ENCODE data around the gene BSG.
A peak's percentile ranks its signal among the peaks of the same experiment; 100 is the strongest.

Gene BSG

DNA sequence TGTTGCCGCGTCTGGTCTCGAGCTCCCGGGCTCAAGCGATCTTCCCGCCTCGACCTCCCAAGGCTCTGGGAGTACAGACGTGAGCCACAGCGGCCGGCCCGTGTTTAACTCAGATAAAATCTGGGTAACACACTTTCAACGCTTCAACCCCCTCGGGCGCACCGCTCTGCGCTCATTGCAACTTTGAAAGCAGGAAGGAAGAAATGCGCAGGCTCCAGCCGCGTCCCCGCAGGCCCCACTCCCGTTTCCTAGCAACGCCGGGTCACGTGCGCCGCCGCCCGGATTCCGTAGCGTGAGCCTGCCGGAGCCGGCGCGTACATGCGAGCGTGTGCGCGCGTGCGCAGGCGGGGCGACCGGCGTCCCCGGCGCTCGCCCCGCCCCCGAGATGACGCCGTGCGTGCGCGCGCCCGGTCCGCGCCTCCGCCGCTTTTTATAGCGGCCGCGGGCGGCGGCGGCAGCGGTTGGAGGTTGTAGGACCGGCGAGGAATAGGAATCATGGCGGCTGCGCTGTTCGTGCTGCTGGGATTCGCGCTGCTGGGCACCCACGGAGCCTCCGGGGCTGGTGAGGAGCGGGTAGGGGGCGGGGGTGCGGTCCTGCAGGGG, at the start of gene BSG:
TSS of gene BSG (plus strand) at position 457 of the 603 bp plus-strand sequence. CDS start at position 496, 39 bp downstream.
- peak; percentile 98 for DNase-seq

DNA sequence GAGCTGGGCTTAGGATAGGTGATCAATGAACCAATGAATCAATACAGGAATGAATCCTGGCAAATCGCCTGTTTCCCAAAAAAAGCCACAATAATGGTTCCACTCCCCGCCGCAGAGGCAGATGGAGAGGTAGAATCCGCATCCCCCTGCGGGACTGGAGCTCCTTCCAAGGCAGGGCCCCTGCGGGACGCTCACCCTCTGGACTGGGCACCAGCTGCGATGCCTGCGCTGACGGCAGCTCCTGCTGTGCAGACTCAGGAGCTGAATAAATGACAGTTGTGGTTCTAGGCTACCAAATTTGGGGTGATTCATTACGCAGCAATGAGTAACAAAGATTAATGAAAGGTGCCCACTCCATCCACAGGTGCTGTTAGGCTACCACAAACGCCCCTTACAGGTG, 49.7 kb upstream of the BSG start:
- no peak for DNase-seq

DNA sequence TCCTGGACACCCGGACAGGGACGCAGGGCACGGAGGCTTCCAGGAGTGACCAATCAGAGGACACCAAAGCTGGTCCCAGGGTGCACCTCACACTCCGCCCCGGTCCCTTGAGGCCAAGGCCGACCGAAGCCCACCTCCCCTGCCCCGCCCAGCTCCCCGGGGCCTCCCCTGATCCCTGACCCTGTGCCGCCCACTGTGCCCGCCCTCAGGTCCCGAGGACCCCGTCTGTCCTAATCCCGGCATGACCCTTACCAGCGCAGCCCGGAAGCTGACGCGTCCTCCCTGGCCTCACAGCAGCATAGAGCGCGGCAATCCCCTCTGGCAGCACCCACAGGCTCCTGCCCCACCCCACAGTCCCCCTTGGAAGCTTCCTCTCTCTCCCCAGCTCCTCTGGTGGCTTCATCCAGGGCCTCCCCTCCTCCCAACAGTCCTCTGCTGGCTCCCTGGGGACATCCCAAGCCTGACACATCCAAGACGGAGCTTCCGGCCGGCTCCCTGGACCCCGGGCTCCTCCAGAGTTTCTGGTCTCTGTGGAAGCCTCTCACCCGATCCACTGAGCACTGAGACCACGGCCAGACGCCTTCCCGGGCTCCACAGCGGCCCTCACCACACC, 48.2 kb upstream of the BSG start:
- no peak for DNase-seq

DNA sequence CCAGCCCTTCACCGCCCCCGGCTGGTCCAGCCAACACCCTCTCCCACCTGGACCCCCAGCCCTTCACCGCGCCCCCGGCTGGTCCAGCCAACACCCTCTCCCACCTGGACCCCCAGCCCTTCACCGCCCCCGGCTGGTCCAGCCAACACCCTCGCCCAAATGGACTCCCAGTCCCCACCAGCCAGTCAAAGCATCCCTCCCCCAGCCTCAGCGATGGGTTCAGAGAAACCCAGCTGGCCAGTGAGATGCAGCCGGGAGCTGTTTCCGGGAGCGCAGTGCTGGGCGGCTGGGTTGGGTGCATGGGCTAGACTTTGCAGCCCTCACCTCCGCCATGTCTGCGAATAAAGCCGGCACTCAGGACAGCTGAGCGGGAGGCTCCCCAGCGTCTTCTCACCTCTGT, 47.4 kb upstream of the BSG start:
- DNase-seq: no peak

- no peak for DNase-seq
Observed at GRCh38 chr19:525857-526419, 46.5 kb upstream of the BSG start.

- DNase-seq: no peak
Observed at GRCh38 chr19:530134-531008, 42.0 kb upstream of the BSG start.

DNA sequence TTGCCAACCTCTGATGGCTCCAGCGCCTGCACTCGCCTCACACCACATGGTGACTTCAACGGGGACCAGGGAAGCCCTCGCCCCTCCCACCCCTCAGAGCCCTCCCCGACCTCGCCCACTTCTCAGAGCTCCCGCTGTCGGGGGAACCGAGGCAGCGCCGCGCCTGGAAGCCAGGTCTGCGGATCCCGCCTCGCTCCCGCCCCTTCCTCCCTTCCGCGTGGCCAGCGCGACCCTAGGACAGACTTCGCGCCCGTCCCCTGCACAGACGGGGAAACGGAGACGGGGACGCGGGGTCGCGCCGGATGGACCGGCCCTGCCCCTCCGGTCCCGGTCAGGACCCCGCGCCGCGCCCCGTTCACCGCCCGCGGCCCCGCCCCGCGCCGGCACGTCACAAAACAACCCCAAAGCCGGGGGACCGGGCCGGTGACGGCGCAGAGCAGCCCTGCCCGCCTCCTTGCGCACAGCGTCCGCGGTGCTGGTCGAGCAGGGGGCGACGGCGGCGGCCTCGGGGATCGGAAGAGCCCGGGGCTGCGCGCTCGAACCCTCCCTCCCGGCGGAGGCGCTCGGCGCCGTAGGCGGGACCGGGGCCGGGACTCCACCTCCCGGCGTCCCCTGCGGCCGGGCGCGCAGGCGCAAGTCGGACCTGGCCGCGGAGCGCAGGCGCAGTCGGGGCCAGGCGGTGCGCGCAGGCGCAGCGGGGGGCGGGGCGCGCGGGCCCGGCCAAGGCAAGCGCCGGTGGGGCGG, 41.2 kb upstream of the BSG start:
- peak; percentile 87 for DNase-seq

DNA sequence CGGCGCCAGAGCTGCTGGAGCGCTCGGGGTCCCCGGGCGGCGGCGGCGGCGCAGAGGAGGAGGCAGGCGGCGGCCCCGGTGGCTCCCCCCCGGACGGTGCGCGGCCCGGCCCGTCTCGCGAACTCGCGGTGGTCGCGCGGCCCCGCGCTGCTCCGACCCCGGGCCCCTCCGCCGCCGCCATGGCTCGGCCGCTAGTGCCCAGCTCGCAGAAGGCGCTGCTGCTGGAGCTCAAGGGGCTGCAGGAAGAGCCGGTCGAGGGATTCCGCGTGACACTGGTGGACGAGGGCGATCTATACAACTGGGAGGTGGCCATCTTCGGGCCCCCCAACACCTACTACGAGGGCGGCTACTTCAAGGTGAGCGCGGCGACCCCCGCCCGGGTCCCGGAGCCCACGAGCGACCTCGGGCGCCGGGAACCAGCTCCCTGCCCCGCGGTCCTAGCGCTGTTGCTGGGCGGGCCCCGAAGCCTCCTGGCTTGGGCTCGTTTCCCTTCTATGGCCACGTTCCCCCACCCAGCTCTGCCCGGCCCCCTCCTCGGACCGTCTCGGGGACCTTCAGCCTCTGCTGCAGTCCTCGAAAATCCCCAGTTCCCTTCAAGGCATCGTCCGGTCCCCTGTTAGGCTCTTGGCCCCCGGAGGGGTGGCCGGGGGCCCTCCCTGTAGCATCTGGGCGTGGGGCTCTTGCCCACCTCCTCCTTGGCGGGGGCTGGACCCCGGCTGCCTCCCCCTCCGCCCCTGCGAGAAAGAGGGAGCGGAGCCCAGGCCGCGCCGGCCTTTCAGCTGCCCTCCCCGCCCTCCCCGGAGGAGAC, 40.4 kb upstream of the BSG start, which contains the start of gene CDC34:
TSS of gene CDC34 (plus strand) at position 8 of the 808 bp plus-strand sequence. CDS start at position 180, 172 bp downstream.
- no peak for DNase-seq

- no peak for DNase-seq
Observed at GRCh38 chr19:532561-533363, 39.6 kb upstream of the BSG start.

DNA sequence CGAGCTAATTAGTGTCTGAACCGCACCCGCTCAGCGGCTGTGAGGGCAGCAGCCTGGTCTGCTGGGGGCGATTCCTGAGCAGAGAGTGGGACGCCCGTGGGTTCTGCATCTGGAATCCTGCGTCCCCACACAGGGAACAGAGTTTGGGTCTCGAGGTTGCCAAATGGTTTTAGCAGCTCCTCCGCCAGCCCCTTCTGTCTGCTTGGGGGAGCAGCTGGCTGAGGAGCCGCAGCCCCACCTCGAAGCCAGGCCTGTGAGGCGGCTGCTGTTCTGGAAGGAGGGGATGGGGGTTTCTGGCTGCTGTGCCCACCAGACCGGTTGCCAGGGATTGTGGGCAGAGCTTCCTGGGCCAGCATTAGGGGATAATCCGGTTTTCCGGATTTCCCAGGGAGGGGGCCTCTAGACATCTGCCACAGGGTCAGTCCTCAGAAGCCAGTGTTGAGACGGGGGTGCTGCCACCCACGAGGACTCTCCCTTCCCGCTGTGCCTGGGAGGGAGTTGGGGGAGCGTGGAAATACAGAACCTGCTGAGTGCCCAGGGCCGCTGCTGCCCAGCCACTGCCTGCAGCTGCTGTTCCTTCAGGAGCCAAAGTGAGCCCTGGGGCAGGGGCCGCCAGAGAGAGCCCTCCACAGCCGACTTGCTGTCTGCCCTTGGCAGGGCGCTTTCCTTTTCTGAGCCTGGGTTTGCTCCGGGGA, 38.9 kb upstream of the BSG start:
- no peak for DNase-seq

GRCh38 chr19:534088-534487, 38.3 kb upstream of the BSG start:
- DNase-seq: no peak

GRCh38 chr19:535017-535835, 37.2 kb upstream of the BSG start:
- DNase-seq: no peak

GRCh38 chr19:536031-536880, 36.1 kb upstream of the BSG start:
- DNase-seq: no peak

- DNase-seq: no peak
Observed at GRCh38 chr19:536881-537404, 35.5 kb upstream of the BSG start.

DNA sequence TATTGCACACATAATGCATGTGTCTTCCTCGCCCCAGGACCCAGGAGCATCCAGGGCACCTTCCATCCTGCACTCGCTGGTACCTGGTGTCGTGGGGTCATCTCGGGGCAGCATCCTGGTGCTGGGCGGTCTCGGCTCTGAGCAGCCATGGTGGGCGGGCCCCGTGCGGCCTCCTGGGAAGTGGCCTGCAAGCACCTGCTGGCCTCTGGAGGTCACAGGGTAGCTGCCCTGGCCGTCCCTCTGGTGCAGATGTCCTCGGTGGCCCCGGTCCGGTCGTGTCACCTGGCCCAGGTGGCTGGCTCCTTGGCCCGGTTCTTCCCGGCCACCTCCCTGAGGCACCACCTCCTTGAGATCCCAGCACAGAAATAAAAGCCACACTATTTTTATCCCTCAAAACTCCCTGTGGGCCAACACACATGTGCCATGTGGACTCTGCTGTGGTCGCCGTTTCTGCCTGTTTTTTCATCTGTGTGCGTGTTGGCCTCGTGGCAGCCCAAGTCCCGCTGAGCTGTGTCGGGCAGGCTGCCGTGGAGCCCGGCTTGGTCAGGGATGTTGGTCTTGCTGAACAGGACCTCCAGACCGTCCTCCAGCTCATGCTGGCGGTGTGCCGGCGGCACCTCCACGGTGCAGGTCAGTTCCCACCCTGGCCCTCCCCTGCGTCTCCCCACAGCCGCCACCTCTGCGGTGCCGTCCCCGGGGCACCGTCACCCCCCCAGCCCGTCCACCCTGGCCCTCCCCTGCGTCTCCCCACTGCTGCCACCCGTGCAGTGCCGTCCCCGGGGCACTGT, 33.6 kb upstream of the BSG start:
- DNase-seq: no peak

GRCh38 chr19:539429-540030, 32.9 kb upstream of the BSG start:
- DNase-seq: no peak

Measured in activated CD4-positive, alpha-beta T cell treated with anti-CD3 and anti-CD28 coated beads for 1 hour (primary cell).